Motor neuron (in vitro differentiated cells): ENCODE data around the gene DSCAML1. TPM values are rescaled to one million over a fixed set of nuclear protein-coding genes. Genes with fewer than 3 reads are reported as not detected.

Source experiments
- ATAC-seq, 8 experiments: fragments of 200-7000 bp; cut with Tn5 transposase; replicated peaks in 6 of 8; 2 replicates each; pipeline ENCODE4 v1.8.0; 2021; ENCODE audit warnings: mild to moderate bottlenecking in 8 of 8, moderate library complexity in 8 of 8
- H3K27ac ChIP-seq, 2 donors: fragments of 250-450 bp; sonication (Bioruptor Pico); 2 replicates each; pipeline ENCODE4 v1.9.0; 2021; ENCODE audit warnings: antibody characterized with exemption in 2 of 2, mild to moderate bottlenecking in 2 of 2, moderate library complexity in 1 of 2
- H3K4me1 ChIP-seq, 2 donors: fragments of 250-450 bp; sonication (Bioruptor Pico); replicated peaks in 1 of 2; 2 replicates each; pipeline ENCODE4 v1.6.1; 2021; ENCODE audit warnings: antibody characterized with exemption in 2 of 2, mild to moderate bottlenecking in 2 of 2, moderate library complexity in 1 of 2
- H3K4me3 ChIP-seq, 5 donors: fragments of 250-450 bp; sonication (Bioruptor Pico); 2 replicates each; pipeline ENCODE4 v1.9.0; 2021; ENCODE audit warnings: antibody characterized with exemption in 5 of 5, mild to moderate bottlenecking in 5 of 5, moderate library complexity in 4 of 5
- WGBS, 10 experiments: fragments of 450-650 bp; shearing (Covaris generic); methylation state at CpG; one replicate each; pipeline ENCODE4 v1.0.0; 2022; 5-methylcytosine and 5-hydroxymethylcytosine counted together
- in situ Hi-C, 9 experiments: fragments of 400-800 bp; cut with MboI; loops; one replicate each; pipeline ENCODE4 v1.15.0; 2021; ENCODE audit warnings: low sequenced_read_pairs in 9 of 9, low pct_unique_long_range_greater_than_20kb in 2 of 9; ENCODE audit not compliant: unreplicated experiment in 9 of 9
- total RNA-seq, 8 experiments: library from RNA; unstranded; fragments of 300-600 nt; gene quantifications; 2 replicates each; pipeline versions ENCODE4 v1.2.3 to v1.2.4, GENCODE V29; 2022

DSCAML1 gene
- total RNA-seq, 8 experiments from 2014 or later: 0.08 to 0.71 (median 0.42) TPM; not detected in 2

- H3K4me1 ChIP-seq: no peaks in the 10 kb centered on the region
- no peak for ATAC-seq
- no peak overlapping the region for H3K4me3 ChIP-seq
- in situ Hi-C loops: no loop called here
- 78 to 100% (median 91%) methylated on average over 1 to 4 of the region's 12 CpGs; no CpG with 5 or more reads in 6 of the 10 experiments for WGBS, 10 experiments
- H3K27ac ChIP-seq: no peak overlapping the region
These were observed 404.9 kb downstream of the DSCAML1 start for GRCh38 chr11:117392001-117392690.

GRCh38 chr11:117391181-117391580, 405.8 kb downstream of the DSCAML1 start:
- no peak overlapping the region for H3K4me3 ChIP-seq
- 83 to 96% (median 93%) methylated on average over 3 to 4 of the region's 8 CpGs; no CpG with 5 or more reads in 5 of the 10 experiments for WGBS, 10 experiments
- H3K4me1 ChIP-seq: no peaks in the 10 kb centered on the region
- no peak overlapping the region for H3K27ac ChIP-seq
- in situ Hi-C loops: no loop called here
- no peak for ATAC-seq

- no peak overlapping the region for H3K27ac ChIP-seq
- in situ Hi-C loops: no loop called here
- H3K4me3 ChIP-seq: no peak overlapping the region
- no peak for ATAC-seq
- 80 to 100% (median 96%) methylated on average over 1 to 7 of the region's 8 CpGs; no CpG with 5 or more reads in 4 of the 10 experiments for WGBS, 10 experiments
- H3K4me1 ChIP-seq: no peaks in the 10 kb centered on the region
These were observed 406.3 kb downstream of the DSCAML1 start for GRCh38 chr11:117390743-117391142.

- peak in 1 of 8 experiments; percentile 10 for ATAC-seq
- Histone ChIP-seq H3K4me3 (no peak overlapping the region), H3K4me1 (no peaks in the 10 kb centered on the region), H3K27ac (no peak overlapping the region)
- 40 to 100% (median 92%) methylated on average over 1 to 2 of the region's 3 CpGs; no CpG with 5 or more reads in 3 of the 10 experiments for WGBS, 10 experiments
- in situ Hi-C loops: no loop called here
These were observed 408.8 kb downstream of the DSCAML1 start for GRCh38 chr11:117387992-117388755.

GRCh38 chr11:117385906-117386305, 411.1 kb downstream of the DSCAML1 start:
- WGBS, 10 experiments: 77 to 98% (median 94%) methylated on average over 3 to 6 of the region's 9 CpGs; no CpG with 5 or more reads in 3 of the 10 experiments
- H3K4me3 ChIP-seq: no peak overlapping the region
- ATAC-seq: no peak
- in situ Hi-C loops: no loop called here
- no peak overlapping the region for H3K27ac ChIP-seq
- H3K4me1 ChIP-seq: peaks cover 0 to 5% of the 10 kb centered on the region in 2 donors

GRCh38 chr11:117385471-117385870, 411.5 kb downstream of the DSCAML1 start:
- no peak for ATAC-seq
- WGBS, 10 experiments: 80 to 100% (median 93%) methylated on average over 2 to 3 of the region's 3 CpGs; no CpG with 5 or more reads in 4 of the 10 experiments
- H3K27ac ChIP-seq: no peak overlapping the region
- H3K4me1 ChIP-seq: peaks cover 0 to 5% of the 10 kb centered on the region in 2 donors
- in situ Hi-C loops: no loop called here
- no peak overlapping the region for H3K4me3 ChIP-seq

GRCh38 chr11:117384045-117384444, 413.0 kb downstream of the DSCAML1 start:
- ATAC-seq: peak in 7 of 8 experiments; percentile 83 to 98 (median 96)
- Histone ChIP-seq H3K4me3 (no peak overlapping the region), H3K4me1 (peaks cover 0 to 5% of the 10 kb centered on the region in 2 donors), H3K27ac (no peak overlapping the region)
- 0 to 80% (median 47%) methylated on average over 1 of the region's 1 CpG; no CpG with 5 or more reads in 6 of the 10 experiments for WGBS, 10 experiments
- in situ Hi-C loops: no loop called here

- Histone ChIP-seq H3K4me1 (peaks cover 0 to 5% of the 10 kb centered on the region in 2 donors), H3K27ac (no peak overlapping the region), H3K4me3 (no peak overlapping the region)
- in situ Hi-C loops: no loop called here
- WGBS, 10 experiments: 69 to 100% (median 86%) methylated on average over 2 to 3 of the region's 4 CpGs; no CpG with 5 or more reads in 6 of the 10 experiments
- ATAC-seq: no peak
These were observed 414.3 kb downstream of the DSCAML1 start for GRCh38 chr11:117382746-117383145.

- WGBS, 10 experiments: 60 to 100% (median 76%) methylated on average over 1 to 3 of the region's 9 CpGs; no CpG with 5 or more reads in 2 of the 10 experiments
- no peak overlapping the region for H3K4me3 ChIP-seq
- H3K27ac ChIP-seq: no peak overlapping the region
- in situ Hi-C loops: no loop called here
- ATAC-seq: peak in 3 of 8 experiments; percentile 25 to 57 (median 54)
- H3K4me1 ChIP-seq: peaks cover 0 to 5% of the 10 kb centered on the region in 2 donors
These were observed 415.3 kb downstream of the DSCAML1 start for GRCh38 chr11:117381481-117382387.

GRCh38 chr11:117380676-117381075, 416.3 kb downstream of the DSCAML1 start:
- no peak for ATAC-seq
- H3K4me1 ChIP-seq: peaks cover 0 to 5% of the 10 kb centered on the region in 2 donors
- 60 to 100% (median 93%) methylated on average over 1 to 2 of the region's 4 CpGs; no CpG with 5 or more reads in 7 of the 10 experiments for WGBS, 10 experiments
- H3K4me3 ChIP-seq: no peak overlapping the region
- H3K27ac ChIP-seq: no peak overlapping the region
- in situ Hi-C loops: no loop called here

GRCh38 chr11:117378976-117379865, 417.8 kb downstream of the DSCAML1 start:
- Histone ChIP-seq H3K4me3 (no peak overlapping the region), H3K4me1 (peaks cover 0 to 5% of the 10 kb centered on the region in 2 donors), H3K27ac (no peak overlapping the region)
- no peak for ATAC-seq
- in situ Hi-C loops: no loop called here
- WGBS, 10 experiments: 65 to 100% (median 87%) methylated on average over 2 to 8 of the region's 12 CpGs; no CpG with 5 or more reads in 3 of the 10 experiments
